Mesenteric fat pad (tissue), 1 donor: ENCODE data around the gene THYN1. TPM values are rescaled to one million over a fixed set of nuclear protein-coding genes. Genes with fewer than 3 reads are reported as not detected.

ENCODE experiments used
- DNase-seq: peaks from one replicate; pipeline ENCODE4 v3.0.0-alpha.2; 2020; ENCODE audit warnings: low spot score
- total RNA-seq: library from RNA; stranded (reverse); fragmentation: NEBNext Ultra II Directional; extraction: Animal tissue kit (Norgen Biotek cat#: 25700); gene quantifications from one replicate; pipeline ENCODE4 v1.2.1, GENCODE V29; 2021
- donor health status: DM: yes; HTN: yes; CAD: no.

The THYN1 gene
- total RNA-seq, 1 donor from 2014 or later = 45.9 TPM

DNA sequence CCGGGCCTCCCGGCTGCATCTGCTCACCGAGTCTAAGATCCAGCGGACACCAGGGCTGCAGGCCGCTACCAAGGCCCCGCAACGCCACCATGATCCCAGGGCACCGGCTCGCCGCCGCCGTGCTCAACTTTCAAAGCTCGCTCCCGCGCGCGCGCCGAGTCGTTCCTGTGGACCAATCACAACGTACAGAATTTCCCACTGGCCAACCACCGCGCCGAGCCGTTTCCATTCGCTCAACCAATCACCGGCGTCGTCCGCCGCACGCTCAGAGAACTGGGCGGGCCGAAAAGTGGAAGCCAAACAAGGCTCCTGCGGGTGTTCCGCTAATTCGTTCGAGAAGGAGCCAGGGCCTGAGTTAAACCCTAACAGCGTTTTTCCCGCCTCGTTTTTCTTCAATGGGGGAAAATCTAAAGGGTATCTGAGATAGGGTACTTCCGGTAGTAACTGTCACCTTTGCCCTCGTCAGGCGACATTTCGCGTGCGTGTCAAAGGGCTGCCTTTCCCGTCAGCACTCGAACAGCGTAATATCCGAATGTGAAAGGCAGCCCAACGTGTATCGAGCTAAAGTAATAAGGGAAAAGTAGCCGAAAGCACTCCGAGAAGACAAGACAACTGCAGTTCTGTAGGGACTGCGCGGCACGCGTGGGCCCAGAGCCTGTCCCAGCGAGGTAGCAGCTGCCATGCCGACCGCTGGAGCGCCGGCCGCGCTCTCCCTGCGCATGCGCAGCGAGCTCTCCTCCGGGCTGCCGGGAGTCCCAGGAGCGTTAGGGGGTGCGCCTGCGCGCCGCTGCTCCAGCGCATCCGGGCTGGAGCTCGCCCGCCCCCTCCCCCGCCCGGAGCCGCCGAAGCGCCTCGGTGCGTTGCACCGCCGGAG, 29.1 kb downstream of the THYN1 start, which contains the start of the genes NCAPD3 and VPS26B:
TSS of gene NCAPD3 (minus strand) at position 132 of the 874 bp plus-strand sequence. CDS start at position 91, 41 bp downstream.
TSS of gene VPS26B (plus strand) at position 836 of the 874 bp plus-strand sequence. CDS start 452 bp downstream, outside the sequence.
- DNase-seq = peak; percentile 99

DNA sequence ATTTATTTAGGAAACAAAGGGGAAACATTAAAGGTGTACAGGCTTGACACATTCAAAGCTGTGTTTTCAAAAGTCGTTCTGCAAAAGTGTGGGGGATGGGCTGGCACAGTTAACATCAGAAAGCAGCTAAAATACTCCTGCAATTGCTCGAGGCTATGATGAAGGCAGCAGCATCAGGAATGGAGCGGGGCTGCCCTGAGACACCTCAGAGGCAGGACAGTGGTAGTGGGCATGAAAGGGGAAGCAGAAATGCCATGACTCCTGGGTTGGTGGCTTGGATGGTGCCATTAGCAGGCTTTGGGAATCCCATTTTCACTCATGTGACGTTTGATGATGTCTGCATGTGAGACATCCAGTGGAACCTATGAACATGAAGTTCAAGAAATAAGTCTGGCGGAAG, 30.0 kb downstream of the THYN1 start:
- no peak for DNase-seq

DNA sequence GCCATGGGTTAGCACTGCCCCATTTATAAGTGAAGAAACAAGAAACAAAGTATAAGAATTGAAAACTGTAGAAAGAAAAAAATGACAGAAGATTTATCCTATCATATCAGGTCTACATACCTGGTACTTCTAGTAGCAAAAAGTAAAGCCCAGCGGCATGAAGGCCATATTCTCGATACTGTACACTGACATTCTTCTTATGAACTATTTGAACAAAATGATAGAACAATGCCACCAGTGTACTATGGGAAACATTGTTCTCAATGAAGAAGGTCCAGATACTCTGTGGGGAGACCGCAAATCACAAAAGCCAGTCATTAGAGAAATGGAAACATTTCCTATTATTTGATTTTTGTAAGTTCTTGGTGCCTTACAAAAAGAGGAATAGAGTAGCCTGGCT, 36.3 kb downstream of the THYN1 start:
- DNase-seq = no peak

DNA sequence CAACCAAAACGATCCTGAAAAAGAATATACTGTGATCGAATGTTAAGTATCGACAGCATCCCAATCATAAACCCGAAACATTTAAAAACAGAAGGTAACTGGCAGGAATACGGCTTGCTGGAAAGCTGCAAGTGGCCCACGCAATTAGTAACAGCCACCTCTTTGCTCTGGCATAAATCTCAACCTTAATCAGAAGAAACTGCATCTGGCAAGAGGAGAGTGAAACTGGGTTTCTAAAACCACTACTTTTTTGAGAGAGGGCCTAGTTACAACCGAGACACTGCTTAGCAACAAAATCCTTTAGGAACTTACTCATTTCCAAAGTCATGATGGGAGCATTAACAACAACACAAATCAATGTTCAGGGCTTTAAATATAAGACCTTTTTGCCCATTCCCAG, 37.3 kb downstream of the THYN1 start:
- DNase-seq = no peak

DNA sequence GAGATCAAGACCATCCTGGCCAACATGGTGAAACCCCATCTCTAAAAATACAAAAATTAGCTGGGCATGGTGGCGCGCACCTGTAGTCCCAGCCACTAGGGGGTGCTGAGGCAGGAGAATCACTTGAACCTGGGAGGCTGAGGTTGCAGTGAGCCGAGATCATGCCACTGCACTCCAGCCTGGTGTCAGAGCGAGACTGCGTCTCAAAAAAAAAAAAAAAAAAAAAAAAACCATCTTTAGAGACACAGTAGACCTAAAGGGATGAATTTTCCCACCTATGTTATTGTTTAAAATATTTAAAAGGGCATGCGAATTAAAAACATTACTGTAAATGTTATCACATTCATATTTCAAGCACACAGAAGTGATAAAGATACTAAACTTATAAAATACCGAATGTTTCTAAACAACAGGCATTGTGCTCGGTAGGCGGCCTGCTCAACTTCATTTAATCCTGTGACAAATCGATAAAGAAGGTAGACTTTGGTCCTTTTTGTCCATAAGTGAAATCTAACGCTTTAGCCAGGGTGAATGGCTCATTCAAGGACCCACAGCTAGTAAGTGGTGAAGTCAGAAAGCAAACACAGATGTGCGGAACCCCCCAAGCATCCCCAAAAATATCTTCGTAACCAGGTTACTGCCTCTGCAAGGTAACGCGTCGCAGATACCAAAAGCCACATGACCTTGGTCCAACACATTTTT, 45.5 kb downstream of the THYN1 start:
- DNase-seq = no peak

DNA sequence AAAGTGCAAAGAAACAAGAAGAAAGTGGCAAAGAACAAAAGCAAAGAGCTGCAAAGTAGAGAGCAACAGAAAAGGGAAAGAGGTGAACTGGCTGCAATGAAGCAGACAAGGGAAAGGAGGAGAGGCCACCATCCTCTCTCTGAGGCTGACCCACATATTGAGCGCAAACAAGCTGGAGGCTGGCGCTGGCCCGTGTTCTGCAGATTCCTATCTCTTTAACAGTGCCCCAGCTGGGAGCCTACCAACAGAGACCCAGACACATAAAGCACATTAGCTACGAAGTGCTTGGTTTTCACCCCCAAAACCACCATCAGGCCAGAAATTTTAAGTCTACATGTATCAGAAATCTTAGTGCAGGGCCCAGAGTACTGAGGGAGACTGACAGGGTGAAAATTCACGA, 47.0 kb downstream of the THYN1 start:
- DNase-seq = no peak

DNA sequence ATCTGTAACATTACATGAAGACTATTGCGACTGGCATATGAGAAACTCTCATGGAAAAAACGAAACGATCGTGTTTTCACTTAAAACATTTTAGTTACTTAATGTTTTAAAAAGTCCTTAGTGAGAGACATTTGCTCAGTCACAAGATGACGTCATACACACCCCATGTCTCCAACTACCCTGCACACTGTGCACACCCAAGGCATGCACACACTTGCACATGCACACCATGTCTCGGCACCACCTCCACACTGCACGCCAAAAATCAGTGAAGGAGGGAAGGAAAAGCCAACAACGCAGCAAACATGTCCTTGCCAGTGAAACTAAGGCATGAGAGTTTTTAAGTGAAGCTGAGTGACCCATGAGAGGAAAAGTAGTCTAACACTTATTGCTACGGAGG, 47.4 kb downstream of the THYN1 start:
- no peak for DNase-seq

DNA sequence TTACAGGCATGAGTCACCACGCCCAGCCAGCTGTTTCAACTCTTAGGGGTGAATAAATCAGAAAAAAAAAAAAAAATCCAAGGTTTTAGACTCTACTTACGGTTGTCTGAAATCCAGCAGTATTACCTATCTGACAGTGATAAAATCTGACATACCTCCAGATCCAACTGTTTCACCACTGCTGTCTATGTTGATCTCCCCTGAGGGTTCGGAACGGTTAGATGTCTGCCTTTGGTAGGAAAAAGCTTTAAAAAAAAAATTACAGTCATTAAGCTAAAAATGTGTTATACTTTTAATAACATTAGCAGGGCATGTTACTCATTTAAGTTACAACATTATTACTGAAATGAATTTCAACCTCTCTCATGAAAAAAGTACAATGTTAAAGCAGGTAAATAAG, 50.5 kb downstream of the THYN1 start:
- no peak for DNase-seq

DNA sequence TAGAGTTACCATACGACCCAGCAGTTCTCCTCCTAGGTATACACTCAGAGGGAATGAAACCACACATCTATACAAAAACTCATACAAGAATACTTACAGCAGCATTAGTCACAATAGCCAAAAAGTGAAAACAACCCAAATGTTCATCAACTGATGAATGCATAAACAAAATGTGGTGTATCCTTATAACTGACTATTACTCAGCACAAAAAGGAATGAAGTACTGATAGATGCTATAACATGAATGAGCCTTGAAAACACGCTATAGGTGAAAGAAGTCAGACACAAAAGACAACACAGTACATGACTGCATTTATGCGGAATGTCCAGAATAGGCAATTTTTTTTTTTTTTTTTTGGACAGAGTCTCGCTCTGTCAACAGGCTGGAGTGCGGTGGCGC, 52.5 kb downstream of the THYN1 start:
- DNase-seq = no peak

DNA sequence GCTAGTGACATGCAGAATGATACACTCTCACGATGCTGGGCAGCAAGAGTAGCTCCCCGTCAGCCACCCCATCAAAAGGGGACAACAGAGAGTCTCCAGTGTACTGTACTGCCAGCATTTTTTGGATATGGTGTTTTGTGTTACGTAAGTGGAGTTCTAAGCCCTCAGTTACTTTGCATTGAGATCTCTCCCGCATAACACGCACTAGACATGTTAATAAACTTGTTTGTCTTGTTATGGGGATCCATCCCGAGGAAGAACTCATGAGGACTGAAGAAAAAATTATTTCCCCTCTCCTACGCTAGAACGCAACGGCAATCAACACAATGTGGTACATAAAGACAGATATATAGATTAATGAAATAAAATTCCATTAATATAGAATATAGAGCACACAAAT, 53.6 kb downstream of the THYN1 start:
- no peak for DNase-seq

Other genes with a start within 250 kb of the THYN1 start
- gene JAM3, start 184.3 kb downstream of the THYN1 start, total RNA-seq = 18.9 TPM
- 15.8 TPM for gene NCAPD3, start 29.4 kb downstream of the THYN1 start, total RNA-seq
- 37.4 TPM for gene VPS26B, start 28.7 kb downstream of the THYN1 start, total RNA-seq
- 24.5 TPM for gene ACAD8, start 216 bp upstream of the THYN1 start, total RNA-seq
- gene GLB1L3, start 23.0 kb upstream of the THYN1 start, total RNA-seq = not detected
- 0.29 TPM for gene GLB1L2, start 78.6 kb upstream of the THYN1 start, total RNA-seq
- gene B3GAT1, start 158.9 kb upstream of the THYN1 start, total RNA-seq = 0.32 TPM